GM19324 (cell line): Measurements from ENCODE around the gene TMEM132A.

Experiments
- ATAC-seq: cut with Tn5 transposase; IDR thresholded peaks from one replicate; pipeline ENCODE4 v1.9.1; 2021; ENCODE audit warnings: mild to moderate bottlenecking, moderate library complexity; ENCODE audit not compliant: unreplicated experiment, low FRiP score

Gene TMEM132A, protein sequence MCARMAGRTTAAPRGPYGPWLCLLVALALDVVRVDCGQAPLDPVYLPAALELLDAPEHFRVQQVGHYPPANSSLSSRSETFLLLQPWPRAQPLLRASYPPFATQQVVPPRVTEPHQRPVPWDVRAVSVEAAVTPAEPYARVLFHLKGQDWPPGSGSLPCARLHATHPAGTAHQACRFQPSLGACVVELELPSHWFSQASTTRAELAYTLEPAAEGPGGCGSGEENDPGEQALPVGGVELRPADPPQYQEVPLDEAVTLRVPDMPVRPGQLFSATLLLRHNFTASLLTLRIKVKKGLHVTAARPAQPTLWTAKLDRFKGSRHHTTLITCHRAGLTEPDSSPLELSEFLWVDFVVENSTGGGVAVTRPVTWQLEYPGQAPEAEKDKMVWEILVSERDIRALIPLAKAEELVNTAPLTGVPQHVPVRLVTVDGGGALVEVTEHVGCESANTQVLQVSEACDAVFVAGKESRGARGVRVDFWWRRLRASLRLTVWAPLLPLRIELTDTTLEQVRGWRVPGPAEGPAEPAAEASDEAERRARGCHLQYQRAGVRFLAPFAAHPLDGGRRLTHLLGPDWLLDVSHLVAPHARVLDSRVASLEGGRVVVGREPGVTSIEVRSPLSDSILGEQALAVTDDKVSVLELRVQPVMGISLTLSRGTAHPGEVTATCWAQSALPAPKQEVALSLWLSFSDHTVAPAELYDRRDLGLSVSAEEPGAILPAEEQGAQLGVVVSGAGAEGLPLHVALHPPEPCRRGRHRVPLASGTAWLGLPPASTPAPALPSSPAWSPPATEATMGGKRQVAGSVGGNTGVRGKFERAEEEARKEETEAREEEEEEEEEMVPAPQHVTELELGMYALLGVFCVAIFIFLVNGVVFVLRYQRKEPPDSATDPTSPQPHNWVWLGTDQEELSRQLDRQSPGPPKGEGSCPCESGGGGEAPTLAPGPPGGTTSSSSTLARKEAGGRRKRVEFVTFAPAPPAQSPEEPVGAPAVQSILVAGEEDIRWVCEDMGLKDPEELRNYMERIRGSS

DNA sequence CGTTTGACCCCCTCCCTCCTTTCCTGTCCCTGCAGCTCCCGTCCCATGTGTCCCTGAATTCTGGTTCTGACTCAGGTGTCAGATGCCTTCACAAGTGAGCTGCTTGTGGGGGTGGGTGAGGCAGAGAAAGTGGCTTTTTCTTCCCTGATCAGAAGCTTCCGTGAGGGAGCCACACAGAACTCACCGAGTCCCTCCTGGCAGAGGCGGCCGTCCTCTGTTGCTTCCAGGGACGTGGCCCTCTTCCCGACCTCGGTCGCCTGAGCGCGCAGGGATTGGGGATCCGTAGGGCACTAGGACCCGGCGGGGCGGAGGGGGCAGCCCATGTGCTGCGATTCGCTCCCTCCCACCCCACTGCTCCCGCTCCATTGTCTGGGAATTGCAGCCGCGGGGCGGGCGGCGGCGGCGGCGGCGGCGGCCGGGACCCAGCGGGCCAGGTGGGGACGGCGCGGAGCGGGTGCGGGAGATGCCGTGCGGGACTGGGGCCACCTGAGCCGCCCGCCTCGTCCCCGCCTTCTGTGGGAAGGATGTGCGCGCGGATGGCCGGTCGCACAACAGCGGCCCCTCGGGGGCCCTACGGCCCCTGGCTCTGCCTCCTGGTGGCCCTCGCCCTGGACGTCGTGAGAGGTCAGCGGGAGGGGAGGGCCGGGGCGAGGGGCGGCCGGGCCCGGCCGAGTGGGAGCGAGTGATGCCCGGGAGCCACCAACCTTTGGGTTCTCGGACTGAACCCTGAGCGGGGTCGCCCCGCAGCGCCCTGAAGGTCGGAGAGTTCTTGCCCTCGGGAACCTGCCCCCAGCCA is at the start of gene TMEM132A:
Gene TMEM132A (plus strand): TSS at position 351 of the 796 bp plus-strand sequence. CDS start 174 bp downstream, at position 525.
- ATAC-seq = no peak

DNA sequence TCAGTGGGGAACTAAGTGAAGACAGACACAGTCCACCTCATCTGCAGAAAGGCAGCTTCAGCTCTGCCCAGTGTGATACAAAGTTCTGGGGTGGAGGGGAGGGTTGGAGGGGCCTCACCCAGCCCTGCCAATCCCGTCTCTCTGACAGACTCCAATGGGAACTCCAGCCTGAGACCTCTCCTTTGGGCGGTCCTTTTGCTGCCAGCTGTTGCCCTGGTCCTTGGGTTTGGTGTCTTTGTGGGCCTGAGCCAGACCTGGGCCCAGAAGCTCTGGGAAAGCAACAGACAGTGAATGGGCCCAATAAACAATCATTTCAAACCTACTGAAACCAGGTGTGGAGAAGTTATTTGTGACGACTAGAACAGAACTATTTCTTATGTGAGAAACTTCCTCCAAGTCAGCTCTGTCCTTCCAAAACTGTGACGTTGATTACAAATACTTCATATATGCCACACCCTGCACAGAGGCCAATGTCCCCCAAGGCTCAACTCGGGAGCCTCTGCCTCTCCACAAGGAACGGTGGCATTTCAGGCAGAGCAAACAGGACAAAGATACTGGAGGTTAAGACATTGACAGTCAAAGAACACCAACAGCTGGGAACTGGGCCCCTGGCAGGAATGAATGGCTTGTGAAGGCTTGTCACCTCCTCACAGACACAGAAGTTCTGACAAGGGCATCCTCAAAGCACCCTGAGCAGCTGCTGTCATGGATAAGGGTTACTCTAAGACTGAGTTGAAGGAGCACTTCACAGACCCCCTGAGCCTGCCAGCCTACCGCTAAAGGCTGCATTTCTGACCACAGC is 48.7 kb upstream of the TMEM132A start:
- no peak for ATAC-seq

DNA sequence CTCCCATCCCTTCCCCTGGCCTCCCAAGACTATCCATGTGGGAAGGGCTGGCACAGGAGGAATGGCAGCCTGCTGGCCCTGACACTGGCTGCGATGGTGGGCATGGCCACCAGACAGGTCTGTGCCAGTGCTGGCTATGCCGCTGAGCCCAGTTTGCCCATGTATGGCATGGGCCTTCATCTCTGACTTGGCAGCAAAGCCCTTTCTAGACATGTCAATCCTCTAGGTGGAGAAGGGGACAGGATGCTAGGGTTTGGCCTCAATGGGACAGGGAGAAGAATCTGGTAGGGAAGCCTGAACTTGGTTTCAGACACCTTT is 48.1 kb upstream of the TMEM132A start:
- ATAC-seq = no peak

DNA sequence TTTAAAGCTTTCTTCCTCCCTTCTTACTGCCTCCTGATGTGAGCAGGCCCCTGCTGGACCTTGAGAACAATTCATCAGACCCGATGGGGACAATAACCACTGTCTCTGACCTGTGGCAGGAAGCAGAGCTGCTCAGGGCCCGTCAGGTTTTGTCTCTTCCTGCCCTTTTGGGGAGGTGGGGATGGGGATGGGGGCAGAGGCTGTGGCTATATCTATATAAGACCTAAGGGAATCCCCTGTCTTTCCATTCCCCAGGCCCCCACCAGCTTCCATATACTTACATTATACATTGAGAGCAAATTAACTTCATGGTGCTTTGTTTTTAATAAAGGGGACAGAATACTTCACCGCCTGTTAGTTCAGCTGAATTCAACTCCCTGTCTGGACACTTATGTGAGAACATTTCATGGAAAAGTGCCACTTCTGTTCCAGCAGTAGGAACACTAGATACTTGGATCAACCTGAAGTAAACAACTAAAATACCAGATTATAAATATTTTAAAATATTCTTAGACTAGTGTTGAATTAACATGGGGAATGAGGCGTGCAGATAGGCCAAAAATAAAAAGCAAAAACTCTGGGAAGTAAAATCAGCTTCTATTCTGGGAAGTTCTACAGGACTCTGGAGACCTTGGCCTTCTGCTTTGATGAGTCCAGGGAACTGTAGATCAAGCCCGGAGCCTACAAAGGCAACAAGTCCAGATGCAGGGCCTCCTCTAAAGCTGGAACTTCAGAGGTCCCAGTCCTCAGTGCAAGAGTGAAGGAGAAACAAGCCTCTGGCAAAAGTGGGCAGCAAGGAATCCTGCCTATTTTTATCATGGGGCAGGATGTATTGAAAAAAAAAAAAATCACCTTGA is 45.8 kb upstream of the TMEM132A start:
- no peak for ATAC-seq

DNA sequence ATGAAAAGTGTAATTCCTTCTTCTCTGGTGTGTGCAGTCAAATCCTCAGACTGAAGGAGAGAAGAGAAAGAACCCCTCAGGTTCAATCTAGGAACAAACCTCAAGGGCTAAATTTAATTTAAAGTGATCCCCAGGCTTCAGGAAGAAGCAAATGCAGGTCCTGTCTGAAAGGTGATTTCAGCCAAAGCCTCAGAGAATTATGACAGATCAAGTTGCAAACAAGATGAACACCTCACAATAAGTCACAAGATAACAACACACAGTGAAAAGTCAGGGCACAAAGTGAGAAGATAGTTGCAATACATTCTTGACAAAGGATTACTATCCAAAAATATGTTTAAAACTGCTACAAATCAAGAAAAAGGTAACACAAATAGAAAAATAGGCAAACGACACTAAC is 45.2 kb upstream of the TMEM132A start:
- no peak for ATAC-seq

DNA sequence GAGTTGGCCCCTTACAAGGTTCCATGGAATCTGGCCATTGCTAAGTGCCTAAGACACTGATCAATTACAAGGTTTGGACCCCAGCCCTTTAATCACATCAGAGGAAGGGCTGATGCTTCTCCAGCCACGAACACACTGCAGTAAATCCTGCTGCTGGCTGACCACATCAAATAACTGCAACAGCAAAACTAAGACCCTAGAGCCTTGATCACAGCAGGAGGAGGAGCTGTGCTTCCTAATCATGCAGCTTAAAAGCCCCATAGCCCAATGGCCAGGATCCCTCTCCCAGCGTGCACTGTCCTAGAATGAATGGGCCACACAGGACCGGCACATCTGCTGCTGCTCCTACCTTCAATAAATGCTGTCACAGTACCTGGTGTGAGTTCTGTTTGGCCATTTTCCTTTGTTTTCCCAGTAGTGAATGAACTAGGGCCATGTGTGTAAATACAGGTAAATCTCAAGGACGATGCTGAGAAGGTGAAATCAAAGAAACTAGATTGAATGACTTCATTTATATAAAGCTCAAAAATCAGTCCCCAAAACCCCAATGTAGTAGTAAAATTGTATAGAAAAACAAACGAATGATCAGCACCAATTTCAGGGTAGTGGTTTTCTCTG is 44.2 kb upstream of the TMEM132A start:
- no peak for ATAC-seq

DNA sequence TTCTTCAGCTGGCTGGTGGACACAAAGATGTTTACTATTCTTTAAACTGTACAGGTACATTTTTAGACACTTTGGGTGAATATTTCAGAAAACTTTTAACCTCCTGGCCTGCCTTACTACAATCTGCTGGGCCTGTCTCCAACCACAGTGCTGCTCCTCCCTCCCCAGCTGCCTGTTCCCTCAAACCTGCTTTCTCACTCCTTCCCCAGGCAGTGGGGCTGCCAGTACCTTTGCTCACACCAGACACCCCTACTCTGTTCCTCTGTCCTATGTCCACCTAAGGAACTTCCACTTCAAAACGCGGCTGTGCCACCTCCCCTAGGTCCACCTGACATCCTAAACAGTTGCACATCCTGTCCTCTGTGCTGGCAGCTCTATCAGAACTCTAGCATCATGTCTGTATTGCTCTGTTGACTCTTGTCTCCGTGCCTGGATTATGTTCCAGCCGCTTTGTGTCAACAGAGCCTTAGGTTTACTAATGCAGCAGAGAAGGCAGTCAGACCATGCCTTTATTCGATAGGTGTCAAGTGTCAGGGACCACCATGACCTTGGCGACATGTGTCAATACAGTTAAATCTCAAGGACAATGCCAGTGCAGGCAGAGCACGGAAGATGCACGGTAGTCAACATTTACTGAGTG is 43.5 kb upstream of the TMEM132A start:
- ATAC-seq = no peak

DNA sequence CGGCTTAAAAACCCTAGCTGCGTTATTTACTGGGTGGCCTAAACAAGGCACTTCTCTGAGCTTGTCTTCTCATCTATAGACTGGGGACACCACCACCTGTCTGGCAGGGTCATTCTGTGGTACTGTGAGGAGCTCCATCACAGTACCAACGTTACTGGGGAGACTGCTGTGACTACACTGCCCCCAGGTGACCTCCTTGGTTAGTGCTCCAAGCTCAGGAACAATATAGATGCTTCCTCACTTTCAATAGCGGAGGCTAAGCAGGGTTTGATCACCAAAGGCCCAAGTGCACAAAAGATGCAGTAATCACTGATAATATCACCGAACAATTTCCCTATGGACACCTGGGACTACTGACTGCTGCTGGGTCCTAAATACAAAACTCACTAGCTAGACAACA is 36.7 kb upstream of the TMEM132A start:
- ATAC-seq = no peak

DNA sequence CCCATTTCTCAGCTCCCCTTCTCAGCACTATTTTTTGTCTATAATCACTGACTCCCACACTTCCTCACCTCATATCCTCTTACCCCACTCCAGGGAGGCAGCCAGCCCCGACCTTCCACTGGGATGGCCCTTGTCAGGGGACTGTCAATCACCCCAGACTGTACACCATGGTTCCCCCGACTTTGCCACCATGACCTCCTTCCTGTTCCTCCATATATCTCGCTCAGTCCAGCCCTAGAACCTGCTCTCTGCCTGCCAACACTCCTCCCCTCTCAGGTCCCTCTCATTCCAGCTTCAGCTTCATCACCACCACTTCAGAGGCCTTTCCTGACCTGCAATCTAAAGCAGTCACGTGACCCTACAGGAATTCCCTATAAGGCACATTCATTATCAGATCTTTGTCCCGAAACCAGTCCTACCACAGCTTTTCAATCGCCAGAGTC is 34.4 kb upstream of the TMEM132A start:
- no peak for ATAC-seq

DNA sequence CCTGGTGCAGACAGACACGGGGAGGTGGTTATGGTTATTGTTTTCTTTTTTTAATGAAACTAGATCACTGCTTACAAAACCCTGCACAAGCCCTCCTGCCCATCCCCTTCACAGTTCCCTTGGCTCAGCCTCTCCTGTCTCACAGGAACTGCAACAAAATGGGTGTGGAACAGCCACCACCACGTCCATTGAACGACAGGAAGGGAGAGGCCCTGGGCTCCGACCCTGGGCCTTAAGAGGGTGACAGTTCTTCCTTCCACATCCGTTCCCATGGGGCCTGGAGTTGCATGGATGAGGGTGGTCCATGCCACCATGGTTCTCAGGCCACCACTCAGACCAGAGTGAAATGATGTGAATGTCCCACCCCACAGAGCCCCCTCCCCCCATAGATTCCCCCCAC is 33.6 kb upstream of the TMEM132A start:
- ATAC-seq = no peak

DNA sequence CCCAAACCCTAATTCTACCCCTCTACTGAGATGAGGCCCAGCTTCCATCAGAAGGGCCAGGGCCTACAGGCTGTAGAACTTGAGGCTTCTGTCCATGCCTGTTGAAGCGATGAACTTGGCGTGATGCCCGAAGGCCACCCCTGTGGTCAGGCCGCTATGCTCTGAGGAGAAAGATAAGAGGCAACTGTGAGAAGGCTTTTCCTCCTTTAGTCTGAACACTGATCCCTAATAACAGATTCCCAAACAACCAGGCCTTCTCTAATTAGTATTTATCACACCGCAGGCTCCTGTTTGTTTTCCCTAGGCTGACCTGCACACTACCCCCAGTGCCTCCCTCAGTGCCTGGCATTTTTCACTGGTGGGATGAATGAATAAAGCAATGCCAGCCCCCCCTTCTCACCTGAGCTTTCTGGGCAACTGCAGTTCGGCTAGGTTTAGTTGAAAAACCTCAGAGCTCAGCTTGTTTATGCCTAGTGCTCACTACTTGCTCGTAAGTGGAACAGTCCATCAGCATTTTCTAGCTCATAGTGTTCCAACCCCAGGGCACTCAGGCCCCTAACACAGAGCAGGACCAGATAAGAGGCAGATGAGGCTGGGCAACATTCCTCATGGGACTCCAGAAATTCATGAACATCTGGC is 33.0 kb upstream of the TMEM132A start:
- no peak for ATAC-seq

DNA sequence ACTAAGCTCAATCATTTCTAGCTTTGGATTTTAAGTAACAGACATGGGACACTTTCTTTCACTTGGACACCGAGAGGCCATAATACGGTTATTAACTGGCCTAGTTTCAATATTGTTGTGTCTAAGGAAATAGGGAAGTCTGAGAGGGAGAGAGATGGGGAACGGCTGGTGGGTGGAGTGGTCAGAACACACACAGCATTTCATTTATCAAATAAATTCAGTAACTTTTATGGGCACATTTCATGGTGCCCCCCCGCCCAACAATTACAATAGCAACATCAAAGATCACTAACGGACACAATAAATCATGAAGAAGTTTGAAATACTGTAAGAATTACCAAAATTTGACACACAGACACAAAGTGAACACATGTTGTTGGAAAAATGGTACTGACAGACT is 28.6 kb upstream of the TMEM132A start:
- ATAC-seq = no peak

DNA sequence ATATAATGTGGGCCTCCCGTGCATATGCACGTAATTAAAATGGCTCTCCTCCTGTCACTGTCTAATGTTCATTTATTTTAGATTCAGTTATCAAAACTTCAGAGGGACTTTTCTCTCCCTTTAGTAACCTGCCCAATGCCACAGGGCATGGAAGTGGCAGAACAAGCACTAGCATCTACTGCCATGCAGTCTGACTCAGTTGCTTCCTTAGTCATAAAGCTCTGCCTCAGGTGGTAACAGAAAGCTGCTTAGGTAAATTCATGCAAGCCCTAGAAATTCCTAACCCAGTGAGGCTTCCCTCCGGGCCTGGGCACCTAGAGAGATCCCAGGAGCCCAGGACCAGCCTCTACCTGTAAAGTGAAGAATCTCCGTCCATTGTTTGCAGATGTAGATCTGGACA is 26.8 kb upstream of the TMEM132A start:
- no peak for ATAC-seq

DNA sequence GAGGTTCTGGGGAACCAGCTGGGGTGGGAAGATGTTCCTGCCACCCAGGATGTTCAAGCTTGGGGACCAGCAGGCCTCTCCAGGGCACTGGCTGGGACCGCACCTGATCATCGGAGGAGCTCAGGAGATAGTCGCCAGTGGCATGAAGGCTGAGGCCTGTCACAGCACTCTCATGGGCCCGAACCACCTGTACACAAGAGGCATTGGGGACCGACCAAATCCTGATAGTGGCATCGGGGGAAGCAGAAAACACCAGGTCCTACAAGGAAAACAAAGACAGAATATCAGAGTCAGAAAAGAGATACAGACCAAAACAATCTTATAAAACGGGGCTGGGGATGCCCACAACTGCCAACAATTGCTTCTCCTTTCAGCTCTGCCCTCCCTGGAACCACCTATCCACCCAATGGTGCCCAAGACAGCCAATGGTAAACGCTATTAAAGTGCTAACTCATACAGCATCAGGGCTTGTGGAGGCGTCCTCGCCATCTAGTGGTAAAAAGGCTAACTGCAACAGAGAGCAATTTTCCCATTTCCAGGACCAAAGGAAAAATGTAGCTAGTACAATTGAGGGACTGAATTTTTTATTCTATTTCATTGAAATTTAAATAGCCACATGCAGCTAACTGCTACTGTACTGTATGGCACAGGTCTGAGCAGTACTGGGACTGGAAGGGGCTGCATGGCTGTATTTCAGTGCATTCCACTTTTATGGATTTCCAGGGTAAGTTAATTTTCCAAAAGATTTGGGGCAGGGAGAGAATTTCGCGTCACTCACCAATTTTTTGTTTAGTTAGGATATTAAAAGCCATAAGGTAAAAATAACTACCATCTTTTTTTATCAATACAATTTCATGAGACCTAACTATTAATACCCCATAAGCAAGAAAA is 25.0 kb upstream of the TMEM132A start:
- ATAC-seq = no peak

DNA sequence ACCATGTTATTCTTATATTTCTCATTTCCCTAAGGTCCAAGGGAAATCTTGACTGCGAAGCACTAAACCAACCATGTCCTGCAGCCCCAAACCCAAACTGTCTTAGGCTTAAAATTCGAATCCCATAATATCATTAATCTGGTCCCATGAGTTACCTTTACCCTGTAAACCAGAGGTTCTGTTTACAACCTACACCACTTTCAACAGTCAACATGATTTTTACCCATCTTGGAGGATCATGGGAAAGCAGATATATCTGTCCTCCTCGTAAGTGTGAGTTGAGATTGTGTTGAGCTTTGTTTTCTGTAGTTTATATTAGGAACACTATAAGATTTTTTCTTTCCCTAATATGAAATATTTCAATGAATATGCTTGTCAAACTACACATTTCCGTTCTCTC is 24.3 kb upstream of the TMEM132A start:
- ATAC-seq = no peak

DNA sequence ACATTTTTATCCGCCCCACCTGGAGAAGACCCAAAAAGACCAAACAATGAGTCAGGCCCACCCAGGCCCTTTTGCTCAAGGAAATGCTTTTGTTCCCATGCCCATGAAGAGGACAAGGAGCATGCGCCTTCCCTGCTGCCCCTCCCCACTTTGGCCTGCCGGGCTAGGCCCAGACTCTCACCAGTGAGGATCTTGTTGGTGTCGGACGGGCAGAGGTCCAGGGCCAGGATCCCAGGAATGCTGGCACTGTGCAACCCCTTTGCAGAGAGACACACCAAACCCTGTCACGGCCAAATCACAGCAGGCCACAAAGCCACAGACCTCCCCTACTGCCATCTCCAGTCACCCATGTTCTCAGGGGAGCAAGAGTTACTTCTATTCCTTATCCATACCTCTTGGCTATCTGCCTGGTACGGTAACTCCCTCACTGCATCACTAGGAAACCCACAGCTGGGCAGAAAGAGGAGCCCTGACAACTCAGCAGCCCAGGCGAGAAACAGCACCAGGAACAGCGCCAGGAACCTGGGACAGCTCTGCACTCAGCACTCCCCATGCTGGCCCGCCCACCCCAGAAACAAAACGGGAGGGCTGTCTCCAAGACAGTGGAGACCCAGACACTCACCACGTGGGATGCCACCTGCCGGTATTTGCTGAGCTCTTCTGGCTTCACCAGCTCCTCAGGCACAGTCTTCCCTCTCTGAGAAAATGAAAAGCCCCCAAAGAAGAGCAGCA is 23.4 kb upstream of the TMEM132A start:
- ATAC-seq = no peak
